Measurements from ENCODE around the gene GPR61.

Gene GPR61

GRCh38 chr1:109509176-109510134 is 30.2 kb upstream of the GPR61 start, which contains the start of gene AMIGO1:
TSS of gene AMIGO1 (minus strand) at chr1:109509727. CDS start at chr1:109508912, 815 bp downstream.
- no peak for DNase-seq

DNA sequence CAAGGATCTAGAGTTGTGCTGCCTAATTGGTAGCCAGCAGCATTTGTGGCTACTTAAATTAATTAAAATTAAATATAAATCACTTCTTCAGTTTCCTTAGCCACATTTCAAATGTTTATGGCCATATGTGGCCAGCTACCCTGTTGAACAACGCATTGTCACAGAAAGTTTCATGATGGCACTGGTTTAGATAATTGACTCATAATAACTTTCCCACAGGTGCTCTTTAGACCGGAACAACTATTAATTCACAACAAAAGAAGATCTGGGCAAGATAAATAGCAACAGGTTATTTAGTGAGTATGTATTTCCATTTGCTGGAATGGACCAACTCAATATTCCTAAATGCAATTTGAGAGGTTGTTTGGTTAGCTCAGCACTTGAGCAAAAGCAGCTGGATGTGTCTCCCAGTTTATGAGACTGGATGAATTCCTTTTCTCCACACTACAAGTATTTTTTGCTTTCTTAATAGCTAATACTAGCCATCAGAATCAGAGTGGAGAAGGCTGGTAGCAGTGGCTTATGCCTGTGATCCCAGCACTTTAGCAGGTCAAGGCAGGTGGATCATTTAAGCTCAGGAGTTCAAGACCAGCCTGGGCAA is 26.5 kb upstream of the GPR61 start:
- no peak for DNase-seq

GRCh38 chr1:109514846-109515245 is 24.8 kb upstream of the GPR61 start:
- DNase-seq, result no peak

DNA sequence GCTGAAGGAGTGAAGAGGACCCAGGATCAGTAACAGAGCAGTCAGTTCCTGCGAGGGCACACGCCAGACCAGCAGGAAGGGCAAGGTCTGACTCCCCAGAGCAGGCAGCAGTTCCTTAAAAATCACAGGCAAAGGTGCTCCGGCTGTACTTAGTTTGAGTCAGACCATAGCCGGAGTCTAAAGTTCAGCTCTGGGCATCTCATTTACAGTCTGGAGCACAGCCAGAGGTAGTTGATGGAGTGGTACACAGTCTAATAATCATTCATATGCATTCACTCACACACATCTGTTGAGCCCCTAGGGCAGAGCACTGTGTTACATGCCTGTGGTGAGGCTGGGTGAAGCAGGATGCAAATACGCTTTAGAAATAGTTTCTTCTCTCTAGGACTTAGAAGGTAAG is 22.8 kb upstream of the GPR61 start:
- DNase-seq, result no peak

DNA sequence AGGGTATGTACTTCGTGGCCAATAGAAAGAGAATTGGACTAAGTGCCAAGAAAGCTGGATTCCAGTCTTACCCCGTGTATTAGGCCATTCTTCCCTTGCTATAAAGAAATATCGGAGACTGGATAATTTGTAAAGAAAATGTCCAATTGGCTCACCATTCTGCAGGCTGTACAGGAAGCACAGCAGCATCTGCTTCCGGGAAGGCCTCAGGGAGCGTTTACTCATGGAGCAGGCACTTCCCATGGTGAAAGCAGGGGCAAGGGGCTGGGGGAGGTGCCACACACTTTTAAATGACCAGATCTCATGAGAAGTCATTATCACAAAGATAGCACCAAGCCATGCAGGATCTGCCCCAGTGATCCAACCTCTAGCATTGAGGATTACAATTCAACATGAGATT is 22.3 kb upstream of the GPR61 start:
- no peak for DNase-seq

DNA sequence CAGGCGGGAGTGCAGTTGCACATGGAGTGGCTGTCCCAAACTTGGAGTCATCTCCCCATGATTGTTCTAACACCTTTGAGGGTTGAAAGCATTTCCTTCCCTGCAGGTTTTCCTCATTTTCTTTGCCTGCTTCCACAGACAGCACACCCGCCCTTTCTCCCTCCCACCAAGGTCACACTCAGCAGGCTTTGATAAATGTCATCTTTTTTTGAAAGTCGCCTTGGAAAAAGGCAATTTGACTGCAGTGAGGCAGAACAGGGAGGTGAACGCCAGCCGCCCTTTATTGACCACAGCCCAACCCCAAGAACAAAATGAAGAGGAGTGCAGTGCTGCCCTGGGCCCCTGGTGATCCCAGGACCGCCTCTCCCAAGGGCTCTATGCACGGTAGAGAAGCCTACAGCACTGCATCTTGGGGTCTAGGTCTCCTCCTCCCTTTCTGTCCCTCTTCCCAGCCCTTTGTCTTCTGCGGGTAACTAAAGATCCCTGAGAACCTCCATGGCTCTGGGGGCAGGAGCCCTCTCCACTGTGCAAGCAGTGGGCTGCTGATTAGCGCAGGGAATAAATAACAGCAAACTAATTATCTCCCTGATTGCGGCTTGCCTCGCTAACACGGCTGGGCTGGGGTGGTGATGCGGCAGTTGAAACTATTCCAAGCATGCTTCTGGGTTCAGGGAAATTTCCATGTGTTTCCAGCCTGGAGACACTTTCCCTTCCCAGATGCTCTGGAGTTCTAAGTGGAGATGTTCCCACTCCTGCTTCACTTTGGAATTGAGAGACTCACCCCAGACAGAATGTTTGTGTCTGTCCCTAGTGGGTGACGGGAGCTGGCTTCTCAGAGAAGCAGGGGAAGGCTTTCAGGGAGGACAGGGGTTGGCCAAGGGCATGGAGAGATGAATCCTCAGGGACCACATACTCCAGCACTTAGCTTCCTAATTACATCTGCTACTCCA is 18.4 kb upstream of the GPR61 start:
- no peak for DNase-seq

GRCh38 chr1:109522026-109522425 is 17.6 kb upstream of the GPR61 start:
- no peak for DNase-seq

DNA sequence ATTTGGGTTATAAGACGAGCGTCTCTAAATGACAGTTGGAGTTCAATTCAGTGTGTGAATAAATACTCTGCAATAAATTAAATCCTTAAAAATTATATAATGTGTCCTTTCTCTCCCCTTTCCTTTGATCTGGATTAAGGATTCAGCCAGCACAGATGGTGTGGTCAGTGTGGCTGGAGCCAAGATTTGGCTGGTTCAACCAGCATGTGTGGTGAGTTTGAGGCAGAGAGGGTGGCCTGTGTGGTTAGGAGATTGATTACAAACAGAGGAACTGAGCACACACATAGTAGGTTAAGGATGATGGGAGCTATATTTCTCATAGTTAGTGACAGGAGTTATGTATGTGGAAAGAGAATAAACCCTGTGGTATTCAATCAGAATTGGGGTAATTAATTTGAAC is 16.0 kb upstream of the GPR61 start:
- no peak for DNase-seq

DNA sequence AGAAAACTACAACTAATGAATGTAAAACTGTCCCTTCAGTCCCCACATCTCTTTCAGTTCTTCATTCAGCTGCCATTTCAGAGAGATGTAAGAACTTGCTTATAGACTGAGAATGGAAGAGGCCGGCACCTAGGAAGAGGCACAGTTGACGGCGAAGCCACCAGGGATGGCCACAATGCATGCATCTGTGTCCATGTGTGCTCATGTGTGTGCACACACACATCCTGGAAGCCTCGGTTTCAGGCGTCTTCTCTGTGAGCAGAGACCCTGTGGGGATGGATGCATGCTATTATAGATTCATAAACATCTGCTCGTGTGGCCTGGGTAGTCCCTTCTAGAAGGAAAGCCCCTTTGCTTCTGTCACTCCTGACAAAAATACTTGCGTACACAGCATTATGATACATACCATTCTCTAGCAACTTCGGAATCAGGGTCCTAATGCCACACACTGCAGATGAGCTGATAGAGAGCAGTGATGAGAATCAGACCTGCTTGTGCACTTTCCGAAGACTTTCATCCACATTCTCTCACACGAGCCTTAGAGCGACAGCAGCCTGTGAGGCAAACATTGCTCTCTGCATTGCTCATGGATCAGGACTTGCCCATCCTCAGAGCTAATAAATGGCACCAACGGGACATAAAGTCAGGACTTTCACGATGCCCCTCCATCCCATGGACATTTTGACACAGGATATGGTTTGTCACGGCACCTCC is 12.4 kb upstream of the GPR61 start:
- DNase-seq, result no peak

- DNase-seq, result no peak
Measured at GRCh38 chr1:109527846-109528695, 11.6 kb upstream of the GPR61 start.

GRCh38 chr1:109528712-109529111 is 11.0 kb upstream of the GPR61 start:
- no peak for DNase-seq

DNA sequence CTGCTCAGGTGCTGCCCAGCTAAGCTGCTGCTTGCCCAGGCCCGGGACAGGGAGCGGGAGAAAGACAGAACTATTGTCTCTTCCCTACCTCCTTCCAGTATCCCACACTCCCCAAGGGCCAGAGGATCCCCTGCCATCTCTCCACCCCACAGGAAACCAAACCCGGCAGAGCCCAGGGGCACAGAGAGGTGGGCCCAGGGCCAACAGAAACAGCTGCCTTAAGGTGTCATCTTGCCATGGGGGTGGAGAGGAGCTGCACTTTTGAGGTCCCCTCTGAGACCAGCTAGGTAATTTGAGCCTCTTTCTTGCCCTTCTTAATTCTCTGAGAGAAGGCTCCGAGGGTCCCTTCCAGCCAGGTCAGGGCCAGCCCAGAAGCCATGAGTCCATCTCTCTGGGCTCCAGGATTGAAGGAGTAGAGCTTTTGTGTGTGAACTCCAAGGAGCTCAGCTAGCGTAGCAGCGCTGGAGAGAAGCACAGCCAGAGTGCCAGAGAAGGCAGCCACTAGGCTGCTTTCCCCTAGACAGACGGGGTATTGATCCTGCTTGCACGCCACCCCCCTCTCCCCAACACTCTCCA is 9.7 kb upstream of the GPR61 start:
- no peak for DNase-seq

DNA sequence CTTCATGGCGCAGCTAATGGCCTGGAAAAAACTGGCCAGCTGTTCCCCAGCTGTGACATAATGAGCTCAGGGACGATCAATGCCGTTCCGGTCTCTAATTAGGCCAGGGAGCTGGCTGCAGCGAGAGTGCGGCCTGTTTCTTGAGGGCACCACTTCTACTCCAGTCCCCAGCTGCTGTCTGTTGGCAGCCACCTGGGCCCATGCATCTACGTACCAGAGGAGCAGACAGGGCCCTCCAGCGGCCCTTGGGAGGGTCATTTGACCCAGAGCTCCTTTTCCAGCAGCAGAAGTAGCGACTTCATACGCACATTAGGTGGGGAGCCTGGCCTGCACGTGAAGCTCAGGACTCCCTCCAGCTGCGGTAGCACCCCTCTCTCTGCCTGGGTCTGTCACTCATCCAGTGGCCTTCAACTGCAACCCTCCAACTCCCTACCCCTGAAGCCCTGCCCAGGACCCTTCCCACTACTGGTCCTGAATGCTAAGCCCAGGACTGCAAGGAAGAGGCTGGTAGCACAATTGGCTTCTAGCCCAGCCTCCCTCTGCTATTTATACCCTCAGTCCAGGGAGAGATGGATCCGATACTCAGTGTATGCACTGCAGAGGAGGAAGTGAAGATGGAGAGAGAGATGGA is 9.1 kb upstream of the GPR61 start:
- DNase-seq, result no peak

GRCh38 chr1:109531380-109531779 is 8.3 kb upstream of the GPR61 start:
- no peak for DNase-seq

- DNase-seq, result no peak
Measured at GRCh38 chr1:109531826-109532364, 7.8 kb upstream of the GPR61 start.

DNA sequence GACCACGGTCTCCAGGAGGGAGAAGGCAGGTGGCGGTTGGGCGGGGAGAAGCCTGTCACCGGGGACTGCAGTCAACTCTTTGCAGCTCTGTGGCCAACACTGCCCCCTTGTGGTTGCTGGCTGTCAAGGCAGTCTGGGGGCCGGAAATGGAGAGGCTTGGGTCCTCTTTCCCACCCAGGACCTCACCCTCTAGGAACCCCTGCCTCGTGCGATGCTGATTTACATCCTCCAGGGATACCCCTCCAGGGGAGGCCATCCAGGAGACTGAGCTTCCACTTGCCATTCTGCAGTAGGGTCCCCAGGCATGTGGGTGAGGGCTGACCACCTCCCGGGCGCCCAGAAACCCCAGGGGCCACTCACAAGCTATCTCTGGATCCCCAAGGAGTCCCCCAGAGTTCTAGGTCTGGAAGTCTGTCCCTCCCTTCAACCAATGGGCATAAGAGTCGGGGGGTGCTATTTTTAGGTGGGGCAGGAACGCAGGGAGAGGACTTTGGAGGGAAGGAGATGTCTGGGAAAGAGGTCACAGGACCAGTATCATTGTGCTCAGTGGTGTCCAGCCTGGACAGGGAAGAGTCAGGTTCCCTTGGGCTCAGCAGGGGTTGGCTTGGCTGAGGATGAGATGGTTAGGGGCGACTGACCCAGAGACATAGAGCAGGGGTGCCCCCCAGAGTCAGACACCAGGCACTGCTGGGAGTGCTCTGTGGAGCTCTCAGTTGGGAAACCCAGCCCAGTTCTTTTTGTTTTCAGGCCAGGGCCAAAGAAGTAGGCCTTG is 7.1 kb upstream of the GPR61 start:
- DNase-seq, result peak; percentile 44

DNA sequence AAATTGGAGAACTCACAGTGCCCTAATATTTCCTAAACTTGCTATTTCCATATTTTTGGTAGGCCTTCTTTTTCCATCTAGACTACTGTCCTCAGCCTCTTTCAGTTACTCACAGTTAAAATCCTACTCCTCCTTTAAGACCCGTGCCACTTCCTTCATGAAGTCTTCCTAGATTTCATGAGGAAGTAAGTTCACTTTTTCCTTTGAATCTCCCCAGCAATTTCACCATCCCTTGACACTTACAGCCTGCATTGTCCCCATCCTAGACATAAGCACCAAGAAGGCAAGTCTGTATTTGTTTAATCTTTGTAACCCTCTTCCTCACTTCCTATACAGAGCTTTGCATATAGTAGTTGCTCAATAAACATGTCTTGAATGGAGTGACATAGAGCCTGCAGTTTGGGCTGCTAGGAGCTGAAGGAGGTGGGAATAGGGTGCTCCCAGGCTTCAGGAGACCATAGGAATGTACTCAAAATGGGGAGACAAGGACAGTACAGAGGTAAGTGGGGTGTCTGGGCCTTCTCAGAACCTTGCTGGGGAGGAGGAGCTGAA is 5.3 kb upstream of the GPR61 start:
- DNase-seq, result no peak

GRCh38 chr1:109535481-109535880 is 4.2 kb upstream of the GPR61 start:
- no peak for DNase-seq

DNA sequence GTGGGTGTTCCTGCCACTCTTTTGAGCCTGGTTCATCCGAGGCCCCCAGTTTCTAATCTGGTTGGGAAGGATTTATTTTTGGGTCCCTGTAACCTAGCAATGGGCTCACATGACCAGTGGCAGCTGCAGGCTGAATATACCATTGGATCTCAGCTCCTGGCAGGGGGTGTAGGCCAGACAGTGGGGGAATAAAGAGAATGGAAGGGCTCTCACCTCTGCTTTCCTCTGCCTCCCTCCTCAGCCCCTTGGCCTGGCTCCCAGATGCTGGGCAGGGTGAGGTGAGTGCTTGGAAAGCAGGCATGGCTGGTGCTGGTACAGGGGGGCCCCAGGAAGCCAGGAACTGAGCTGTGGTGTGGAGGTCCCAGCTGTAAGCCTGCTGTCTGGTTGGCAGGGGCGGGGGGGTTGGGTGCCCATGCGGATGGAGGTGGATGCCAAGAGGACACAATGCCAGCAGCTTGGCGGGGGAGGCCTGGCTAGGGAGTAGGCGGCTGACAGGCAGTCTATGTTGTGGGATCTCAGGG is 3.6 kb upstream of the GPR61 start:
- DNase-seq, result no peak

All from GF-D8 (cell line).